Body of pancreas (tissue), 4 donors: Measurements from ENCODE around the gene APC2. TPM values are rescaled to one million over a fixed set of nuclear protein-coding genes. Genes with fewer than 3 reads are reported as not detected.

ENCODE experiments used
- ATAC-seq: fragments of 150-250 bp; one replicate; pipeline ENCODE4 v1.9.1; 2016
- DNase-seq, 4 donors: peaks; one replicate each; pipeline ENCODE4 v3.0.0-alpha.2; 2019
- H3K27ac ChIP-seq, 4 donors: fragments of 200-600 bp; sonication (generic); 1 replicate in 3 of 4; 2 replicates in 1 of 4; pipeline versions ENCODE4 v1.5.1 to v1.6.1; 2016 to 2019; ENCODE audit warnings: mild to moderate bottlenecking in 1 of 4, mixed read lengths in 1 of 4, moderate library complexity in 1 of 4
- H3K27me3 ChIP-seq, 2 donors: fragments of 200-600 bp; sonication (generic); one replicate each; pipeline ENCODE4 v1.6.0; 2016; ENCODE audit warnings: mild to moderate bottlenecking in 1 of 2
- H3K36me3 ChIP-seq, 2 donors: fragments of 200-600 bp; sonication (generic); replicated peaks in 1 of 2; 2 replicates each; pipeline ENCODE4 v1.5.1; 2016; ENCODE audit warnings: low read depth in 2 of 2; ENCODE audit not compliant: insufficient read depth in 1 of 2
- H3K4me1 ChIP-seq: fragments of 200-600 bp; sonication (generic); one replicate; pipeline ENCODE4 v1.6.0; 2016
- H3K4me3 ChIP-seq, 2 donors: fragments of 200-600 bp; sonication (generic); 1 replicate in 1 of 2; 2 replicates in 1 of 2; pipeline ENCODE4 v1.5.1; 2016 to 2019
- H3K9me3 ChIP-seq, 3 donors: fragments of 200-600 bp; sonication (generic); 1 replicate in 2 of 3; 2 replicates in 1 of 3; pipeline ENCODE4 v1.5.1; 2016
- CTCF ChIP-seq, 7 experiments: fragments of 450-650 bp in 4 of 7; fragments of 200-600 bp in 3 of 7; sonication (generic) in 3 of 7; IDR thresholded peaks; one replicate each; pipeline ENCODE4 v1.5.1; 2016 to 2019; ENCODE audit warnings: antibody characterized with exemption in 7 of 7
- POLR2A ChIP-seq, 3 donors: fragments of 450-650 bp; IDR thresholded peaks; one replicate each; pipeline ENCODE4 v1.6.1; 2016; ENCODE audit warnings: antibody characterized with exemption in 3 of 3, mild to moderate bottlenecking in 2 of 3
- WGBS, 2 donors: methylation state at CpG; one replicate each; pipeline ENCODE4 v1.1.5; 2017; 5-methylcytosine and 5-hydroxymethylcytosine counted together
- intact Hi-C: fragments of 100-400 bp; cut with DNase I; formaldehyde crosslinking; loops from one replicate; pipeline ENCODE4 v1.15.1; 2023
- total RNA-seq, 2 donors: library from RNA; depleted of rRNA; stranded (reverse); fragments of >200 nt; gene quantifications; one replicate each; pipeline ENCODE4 v1.1.0, GENCODE V29; 2016

Gene APC2
- total RNA-seq, 2 donors from 2014 or later, result 0.26 TPM; not detected in 1

- DNase-seq (no peak), ATAC-seq (no peak)
- Histone ChIP-seq H3K36me3 (peaks cover 13 to 26% of the 10 kb centered on the region in 2 donors), H3K27ac (no peak overlapping the region), H3K9me3 (no peaks in the 10 kb centered on the region), H3K4me3 (no peak overlapping the region), H3K27me3 (no peaks in the 10 kb centered on the region), H3K4me1 (no peaks in the 10 kb centered on the region)
- WGBS, 2 donors, result 86 to 90% methylated on average over 9 of the region's 9 CpGs
- TF ChIP-seq CTCF (IDR thresholded peaks at IDR 0.05) (no peak), POLR2A (IDR thresholded peaks at IDR 0.05) (no peak)
- intact Hi-C loops, result no loop called here
These were observed 23.2 kb upstream of the APC2 start for GRCh38 chr19:1426736-1427135.

GRCh38 chr19:1427221-1427920, 22.6 kb upstream of the APC2 start:
- intact Hi-C loops, result no loop called here
- no peaks in the 10 kb centered on the region for H3K9me3 ChIP-seq
- H3K4me1 ChIP-seq, result no peaks in the 10 kb centered on the region
- 87 to 88% methylated on average over 20 of the region's 27 CpGs for WGBS, 2 donors
- no peak overlapping the region for H3K27ac ChIP-seq
- no peak for DNase-seq
- no peak overlapping the region for H3K4me3 ChIP-seq
- no peak for TF ChIP-seq CTCF (IDR thresholded peaks at IDR 0.05)
- no peak for TF ChIP-seq POLR2A (IDR thresholded peaks at IDR 0.05)
- no peaks in the 10 kb centered on the region for H3K27me3 ChIP-seq
- no peak for ATAC-seq
- peaks cover 10 to 23% of the 10 kb centered on the region in 2 donors for H3K36me3 ChIP-seq

GRCh38 chr19:1428738-1429391, 21.1 kb upstream of the APC2 start:
- intact Hi-C loops, result no loop called here
- no peak for ATAC-seq
- DNase-seq, result no peak
- TF ChIP-seq POLR2A (IDR thresholded peaks at IDR 0.05) (no peak), CTCF (IDR thresholded peaks at IDR 0.05) (no peak)
- Histone ChIP-seq H3K27me3 (no peaks in the 10 kb centered on the region), H3K36me3 (peaks cover 10 to 21% of the 10 kb centered on the region in 2 donors), H3K4me1 (no peaks in the 10 kb centered on the region), H3K27ac (no peak overlapping the region), H3K4me3 (no peak overlapping the region), H3K9me3 (no peaks in the 10 kb centered on the region)
- 77 to 88% methylated on average over 20 to 37 of the region's 41 CpGs for WGBS, 2 donors

DNA sequence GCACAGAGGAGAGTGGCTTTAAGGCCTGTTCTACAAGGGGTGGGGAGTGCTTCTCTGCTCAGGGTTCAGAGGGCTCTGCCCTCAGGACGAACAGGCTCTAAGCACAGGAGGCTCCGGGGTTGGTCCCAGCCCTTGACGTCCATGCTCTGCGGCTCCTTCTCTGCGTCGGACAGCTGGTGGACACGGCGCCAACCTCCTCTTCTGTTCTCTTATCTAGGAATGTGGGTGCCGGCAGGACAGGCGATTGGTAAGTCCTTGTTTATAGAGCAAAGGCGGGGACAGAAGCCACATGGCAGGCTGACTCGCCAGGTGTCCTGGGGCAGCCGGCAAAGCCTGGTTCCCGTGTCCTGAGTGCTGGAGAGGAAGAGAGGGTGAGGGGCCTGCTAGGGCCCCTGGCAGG, 20.2 kb upstream of the APC2 start:
- intact Hi-C loops, result no loop called here
- no peaks in the 10 kb centered on the region for H3K27me3 ChIP-seq
- H3K4me1 ChIP-seq, result no peaks in the 10 kb centered on the region
- DNase-seq (no peak), ATAC-seq (peak; percentile 8)
- TF ChIP-seq POLR2A (IDR thresholded peaks at IDR 0.05), result no peak
- no peak for TF ChIP-seq CTCF (IDR thresholded peaks at IDR 0.05)
- H3K27ac ChIP-seq, result no peak overlapping the region
- H3K4me3 ChIP-seq, result no peak overlapping the region
- H3K36me3 ChIP-seq, result peaks cover 17 to 23% of the 10 kb centered on the region in 2 donors
- H3K9me3 ChIP-seq, result no peaks in the 10 kb centered on the region
- WGBS, 2 donors, result 58 to 67% methylated on average over 3 to 14 of the region's 14 CpGs
